Measurements from ENCODE around the gene CDO1. TPM values are rescaled to one million over a fixed set of nuclear protein-coding genes. Genes with fewer than 3 reads are reported as not detected.

Gene CDO1
- total and polyA plus RNA-seq, 9 of the 15 experiments (the other 6 are each of a cell fraction or from before 2014, with no cell fraction given), result 0.16 to 0.22 TPM; not detected in 7

- TF ChIP-seq E2F6 (IDR thresholded peaks at IDR 0.05; ENCODE audit: borderline replicate concordance in 1 of 2, extremely low read depth in 1 of 2, insufficient read depth in 1 of 2, insufficient read length in 1 of 2, low read depth in 1 of 2, low read length in 1 of 2, poor library complexity in 1 of 2, severe bottlenecking in 1 of 2) (no peak), MAFG (tag; conservative IDR thresholded peaks at IDR 0.05) (no peak), ZBTB8A (IDR thresholded peaks at IDR 0.05; ENCODE audit: partially characterized antibody) (no peak), ZNF174 (CRISPR knock-in tag; IDR thresholded peaks at IDR 0.05) (no peak), HNRNPH1 (optimal IDR thresholded peaks at IDR 0.05; ENCODE audit: low read depth, low read length) (no peak), FOXJ2 (tag; IDR thresholded peaks at IDR 0.05) (no peak), ZNF740 (CRISPR knock-in tag; IDR thresholded peaks at IDR 0.05) (no peak), ZNF740 (tag; IDR thresholded peaks at IDR 0.05) (no peak), CCAR2 (IDR thresholded peaks at IDR 0.05; ENCODE audit: low read depth, low read length) (no peak), LARP7 (IDR thresholded peaks at IDR 0.05) (no peak), PHB (CRISPR knock-in tag; IDR thresholded peaks at IDR 0.05) (no peak), ETV5 (CRISPR knock-in tag; IDR thresholded peaks at IDR 0.05; ENCODE audit: low read depth) (no peak)
- TF ChIP-seq, protein P1, sequence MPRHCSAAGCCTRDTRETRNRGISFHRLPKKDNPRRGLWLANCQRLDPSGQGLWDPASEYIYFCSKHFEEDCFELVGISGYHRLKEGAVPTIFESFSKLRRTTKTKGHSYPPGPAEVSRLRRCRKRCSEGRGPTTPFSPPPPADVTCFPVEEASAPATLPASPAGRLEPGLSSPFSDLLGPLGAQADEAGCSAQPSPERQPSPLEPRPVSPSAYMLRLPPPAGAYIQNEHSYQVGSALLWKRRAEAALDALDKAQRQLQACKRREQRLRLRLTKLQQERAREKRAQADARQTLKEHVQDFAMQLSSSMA (CRISPR knock-in tag; IDR thresholded peaks at IDR 0.05), result no peak
- TF ChIP-seq, protein P2, sequence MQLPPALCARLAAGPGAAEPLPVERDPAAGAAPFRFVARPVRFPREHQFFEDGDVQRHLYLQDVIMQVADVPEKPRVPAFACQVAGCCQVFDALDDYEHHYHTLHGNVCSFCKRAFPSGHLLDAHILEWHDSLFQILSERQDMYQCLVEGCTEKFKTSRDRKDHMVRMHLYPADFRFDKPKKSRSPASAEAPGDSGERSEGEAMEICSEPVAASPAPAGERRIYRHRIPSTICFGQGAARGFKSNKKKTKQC (CRISPR knock-in tag; IDR thresholded peaks at IDR 0.05), result no peak
Measured at GRCh38 chr5:115800108-115800507, 16.4 kb downstream of the CDO1 start (continued).
